GM21786 (cell line): ENCODE data around the gene BRSK1.

Source experiments
- ATAC-seq: cut with Tn5 transposase; IDR thresholded peaks from one replicate; pipeline ENCODE4 v1.9.1; 2021; ENCODE audit not compliant: unreplicated experiment

BRSK1 gene

DNA sequence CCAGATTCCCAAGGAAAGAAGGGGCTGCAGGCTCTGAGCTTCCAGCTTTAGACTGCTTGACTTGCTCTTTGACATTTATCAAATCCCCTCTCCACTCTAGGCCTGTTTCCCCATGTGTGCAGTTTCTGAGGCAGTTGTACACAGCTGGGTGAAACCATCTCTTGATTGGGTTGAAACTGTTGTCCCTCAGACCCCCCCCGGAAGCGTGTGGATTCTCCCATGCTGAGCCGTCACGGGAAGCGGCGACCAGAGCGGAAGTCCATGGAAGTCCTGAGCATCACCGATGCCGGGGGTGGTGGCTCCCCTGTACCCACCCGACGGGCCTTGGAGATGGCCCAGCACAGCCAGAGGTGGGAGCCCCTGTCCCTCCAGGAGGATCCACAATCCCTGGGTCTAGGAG is 19.7 kb downstream of the BRSK1 start:
- no peak for ATAC-seq

DNA sequence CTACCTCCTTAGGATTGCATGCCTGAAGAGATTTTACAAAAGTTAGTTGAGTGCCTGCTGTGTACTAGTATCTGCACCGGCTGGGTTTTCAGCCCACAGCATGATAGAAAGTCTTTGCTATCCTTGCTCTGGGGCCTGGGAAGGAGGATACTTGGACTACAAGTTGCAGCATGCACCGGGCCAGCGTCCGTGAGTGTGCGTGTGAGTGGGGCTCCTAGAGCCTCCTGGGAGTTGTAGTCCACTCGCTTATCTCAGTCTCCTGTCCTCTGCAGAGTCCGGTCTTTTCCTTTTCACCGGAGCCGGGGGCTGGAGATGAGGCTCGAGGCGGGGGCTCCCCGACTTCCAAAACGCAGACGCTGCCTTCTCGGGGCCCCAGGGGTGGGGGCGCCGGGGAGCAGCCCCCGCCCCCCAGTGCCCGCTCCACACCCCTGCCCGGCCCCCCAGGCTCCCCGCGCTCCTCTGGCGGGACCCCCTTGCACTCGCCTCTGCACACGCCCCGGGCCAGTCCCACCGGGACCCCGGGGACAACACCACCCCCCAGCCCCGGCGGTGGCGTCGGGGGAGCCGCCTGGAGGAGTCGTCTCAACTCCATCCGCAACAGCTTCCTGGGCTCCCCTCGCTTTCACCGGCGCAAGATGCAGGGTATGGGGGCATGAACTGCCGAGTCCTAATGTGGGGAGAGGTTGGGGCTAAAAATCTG is 20.6 kb downstream of the BRSK1 start:
- no peak for ATAC-seq

DNA sequence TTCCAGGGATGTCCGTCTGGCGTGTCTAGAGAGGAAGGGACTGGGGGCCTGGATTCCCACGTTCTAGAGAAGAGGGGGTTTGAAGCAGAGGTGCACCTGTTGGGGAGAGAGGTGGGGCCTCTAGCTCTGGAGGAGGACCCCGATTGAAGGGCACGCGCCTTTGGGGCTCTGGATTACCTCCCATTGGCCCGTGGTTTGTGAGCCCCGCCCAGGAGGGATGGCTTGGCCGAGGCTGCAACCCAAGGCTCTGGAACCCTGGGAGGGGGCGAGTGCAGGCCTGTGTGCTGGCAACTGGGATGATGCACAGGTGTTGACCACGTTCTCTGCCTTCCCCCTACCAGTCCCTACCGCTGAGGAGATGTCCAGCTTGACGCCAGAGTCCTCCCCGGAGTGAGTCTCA is 21.2 kb downstream of the BRSK1 start:
- ATAC-seq, result no peak

DNA sequence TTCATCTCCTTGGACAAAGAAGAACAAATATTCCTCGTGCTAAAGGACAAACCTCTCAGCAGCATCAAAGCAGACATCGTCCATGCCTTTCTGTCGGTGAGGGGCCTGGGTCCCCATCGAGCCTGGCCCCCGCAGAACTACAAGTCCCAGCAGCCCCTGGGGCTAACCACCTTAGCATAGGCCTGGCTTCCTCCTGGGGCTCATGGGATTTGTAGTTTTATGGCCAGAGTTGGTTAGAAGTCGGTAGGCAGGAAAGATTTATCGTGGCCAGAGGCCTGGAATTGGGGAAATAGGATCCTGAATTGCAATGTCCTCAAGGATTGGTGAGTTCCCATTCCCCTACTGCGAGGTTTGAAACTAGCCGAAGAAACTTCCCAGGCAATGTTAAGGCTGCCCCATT is 21.7 kb downstream of the BRSK1 start:
- no peak for ATAC-seq

DNA sequence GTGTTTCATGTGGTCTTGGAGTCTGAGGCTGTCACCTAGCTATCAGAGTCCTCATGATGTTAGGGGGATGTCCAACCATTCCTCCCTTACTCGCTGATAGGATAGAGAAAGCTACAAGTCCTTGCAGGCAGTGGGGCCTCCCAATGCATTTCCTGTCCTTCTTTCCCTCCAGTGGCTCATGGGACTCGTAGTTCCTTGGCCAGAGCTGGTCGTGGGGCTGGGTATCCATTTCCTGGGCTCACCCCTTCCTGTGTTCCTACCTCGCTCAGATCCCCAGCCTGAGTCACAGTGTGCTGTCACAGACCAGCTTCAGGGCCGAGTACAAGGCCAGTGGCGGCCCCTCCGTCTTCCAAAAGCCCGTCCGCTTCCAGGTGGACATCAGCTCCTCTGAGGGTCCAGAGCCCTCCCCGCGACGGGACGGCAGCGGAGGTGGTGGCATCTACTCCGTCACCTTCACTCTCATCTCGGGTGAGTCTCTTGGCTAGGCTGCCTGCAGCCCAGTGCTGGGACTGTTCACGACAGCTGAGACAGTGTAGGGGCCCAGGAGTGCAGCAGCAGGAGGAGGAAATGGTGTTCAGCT is 22.3 kb downstream of the BRSK1 start:
- no peak for ATAC-seq

DNA sequence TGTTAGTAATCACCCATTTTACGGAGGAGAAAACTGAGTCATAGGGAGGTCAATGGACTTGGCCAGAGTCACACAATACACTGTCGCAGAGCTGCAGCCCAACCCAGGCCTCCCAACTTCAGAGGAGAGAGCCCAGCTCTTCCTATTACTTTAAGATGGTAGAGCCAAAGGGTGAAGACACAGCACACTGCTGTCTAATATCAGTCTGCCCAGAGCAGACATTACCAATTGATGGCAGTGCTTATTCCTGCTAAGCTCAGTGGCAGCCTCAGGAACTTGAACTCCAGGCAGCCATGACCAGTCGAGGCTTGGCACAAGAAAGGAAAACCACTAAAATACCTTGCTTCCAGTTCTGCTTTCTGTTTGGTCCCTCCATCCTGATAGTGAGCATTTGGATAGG is 22.9 kb downstream of the BRSK1 start:
- ATAC-seq, result no peak

DNA sequence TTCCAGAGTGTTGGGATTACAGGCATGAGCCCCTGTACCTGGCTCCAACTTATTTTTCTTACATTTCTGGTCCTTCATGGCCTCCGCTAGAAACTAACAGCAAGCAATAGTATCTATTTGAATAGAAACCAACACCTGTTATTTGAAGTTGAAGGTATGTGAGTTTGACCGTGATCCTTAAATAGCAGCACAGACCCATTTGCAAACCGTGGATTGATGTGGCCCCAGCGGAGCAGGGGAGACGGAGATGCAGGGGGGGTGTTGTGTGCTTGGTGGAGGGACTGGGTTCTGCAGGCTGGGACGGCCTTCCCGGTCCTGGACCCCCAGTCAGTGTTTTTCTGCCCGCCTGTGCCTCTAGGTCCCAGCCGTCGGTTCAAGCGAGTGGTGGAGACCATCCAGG is 24.5 kb downstream of the BRSK1 start:
- no peak for ATAC-seq

DNA sequence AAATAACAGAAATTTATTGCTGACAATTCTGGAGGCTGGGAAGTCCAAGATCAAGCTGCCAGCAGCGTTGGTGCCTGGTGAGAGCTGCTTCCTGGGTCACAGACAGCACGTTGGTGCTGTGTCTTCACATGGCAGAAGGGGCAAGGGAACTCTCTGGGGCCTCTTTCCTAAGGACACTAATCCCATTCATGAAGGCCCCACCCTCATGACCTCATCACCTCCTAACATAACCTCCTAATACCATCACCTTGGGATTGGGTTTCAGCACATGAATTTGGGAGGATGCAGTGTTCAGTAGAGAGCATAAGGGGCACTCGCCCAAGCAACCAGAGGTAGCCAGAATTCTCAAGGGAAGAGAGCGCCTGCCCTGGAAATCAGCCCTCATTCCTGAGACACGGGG is 25.7 kb downstream of the BRSK1 start:
- no peak for ATAC-seq

DNA sequence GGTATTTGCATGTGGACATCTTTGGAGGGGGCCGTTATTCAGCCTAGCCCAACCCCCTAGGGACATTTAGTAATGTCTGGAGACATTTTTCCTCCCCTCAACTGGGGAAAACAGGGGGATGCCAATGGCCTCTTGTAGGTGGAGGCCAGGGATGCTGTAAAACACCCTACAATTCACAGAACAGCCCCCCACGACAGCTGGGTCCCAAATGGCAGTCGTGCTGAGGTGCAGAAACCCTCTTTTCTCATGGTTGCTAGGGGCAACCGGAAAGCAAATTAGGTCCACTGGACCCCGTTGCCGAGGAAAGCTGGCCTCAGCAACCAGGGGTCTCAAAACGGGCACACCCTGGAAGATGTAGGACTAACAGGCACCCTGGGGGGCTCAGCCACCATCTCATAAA is 26.7 kb downstream of the BRSK1 start:
- no peak for ATAC-seq

DNA sequence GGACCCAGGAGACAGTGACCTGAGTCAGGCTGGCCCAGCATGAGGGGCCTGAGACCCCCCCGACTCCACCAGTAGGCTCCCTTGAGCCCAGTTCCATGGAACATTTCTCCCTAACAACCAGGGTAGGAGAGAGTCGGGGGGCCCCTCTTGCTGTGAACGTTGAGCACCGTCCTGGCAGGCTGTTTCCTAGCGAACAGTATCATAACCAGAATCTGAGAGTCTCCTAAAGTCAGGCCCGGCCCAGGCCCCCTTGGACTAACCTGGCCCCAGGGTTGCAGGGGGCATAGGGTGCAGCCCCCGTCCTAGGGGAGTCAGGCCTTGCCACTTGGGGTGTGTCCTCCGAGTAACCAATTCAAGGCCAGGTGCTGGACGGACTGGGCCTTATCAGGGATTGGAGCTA is 27.6 kb downstream of the BRSK1 start:
- no peak for ATAC-seq

DNA sequence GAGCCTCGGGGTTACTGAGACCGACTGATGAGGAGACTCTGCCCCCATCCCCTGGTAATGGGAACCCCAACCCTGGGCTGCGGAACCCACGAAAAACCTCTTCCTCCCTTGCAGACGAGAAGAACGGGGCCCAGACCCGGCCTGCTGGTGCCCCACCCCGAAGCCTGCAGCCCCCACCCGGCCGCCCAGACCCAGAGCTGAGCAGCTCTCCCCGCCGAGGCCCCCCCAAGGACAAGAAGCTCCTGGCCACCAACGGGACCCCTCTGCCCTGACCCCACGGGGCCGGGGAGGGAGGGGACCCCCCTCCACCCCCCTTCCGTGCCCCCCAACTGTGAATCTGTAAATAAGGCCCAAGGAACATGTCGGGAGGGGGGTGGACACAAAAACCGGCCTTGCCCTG is 28.0 kb downstream of the BRSK1 start:
- no peak for ATAC-seq

DNA sequence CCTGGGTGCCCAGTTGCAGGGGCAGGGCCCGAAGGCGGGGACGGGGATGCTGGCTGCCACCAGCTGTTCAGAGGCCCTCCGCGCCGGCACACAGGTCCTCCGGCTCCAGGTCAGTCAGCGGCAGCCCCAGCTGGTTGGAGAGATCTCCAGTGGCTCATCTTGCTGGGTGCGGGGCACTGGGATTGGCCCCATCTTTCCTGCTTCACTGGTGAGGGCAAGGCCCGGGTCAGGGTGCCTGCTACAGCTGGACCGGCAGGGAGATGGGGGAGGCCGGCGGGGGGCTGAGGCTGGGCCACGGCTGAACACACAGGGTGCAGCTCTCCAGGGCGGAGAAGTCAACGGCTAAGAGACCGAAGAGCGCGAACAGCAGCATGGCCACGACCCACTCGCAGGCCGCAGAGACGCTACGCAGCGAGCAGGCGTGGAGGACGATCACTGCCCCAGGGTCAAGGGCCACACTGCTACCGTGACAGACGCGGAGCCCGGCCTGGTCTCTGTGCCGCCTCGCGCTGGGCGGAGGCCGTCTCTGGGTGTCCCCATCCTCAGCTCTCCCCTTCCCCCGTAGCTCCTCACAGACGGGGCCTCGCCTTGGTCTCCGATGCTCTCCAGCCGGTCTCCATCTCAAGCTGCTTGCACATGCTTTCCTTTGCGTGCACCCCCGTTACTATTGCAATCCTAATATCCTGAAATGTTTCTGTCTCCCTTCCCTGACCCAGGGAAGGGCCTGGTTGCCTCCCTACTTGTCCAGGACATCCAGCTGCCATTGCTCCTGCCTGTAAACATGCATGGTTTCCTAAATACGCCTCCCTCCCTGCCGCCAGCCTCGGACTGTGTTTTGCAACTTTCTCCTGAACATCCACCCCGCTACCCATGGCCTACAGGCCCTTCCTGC is 29.1 kb downstream of the BRSK1 start:
- no peak for ATAC-seq

DNA sequence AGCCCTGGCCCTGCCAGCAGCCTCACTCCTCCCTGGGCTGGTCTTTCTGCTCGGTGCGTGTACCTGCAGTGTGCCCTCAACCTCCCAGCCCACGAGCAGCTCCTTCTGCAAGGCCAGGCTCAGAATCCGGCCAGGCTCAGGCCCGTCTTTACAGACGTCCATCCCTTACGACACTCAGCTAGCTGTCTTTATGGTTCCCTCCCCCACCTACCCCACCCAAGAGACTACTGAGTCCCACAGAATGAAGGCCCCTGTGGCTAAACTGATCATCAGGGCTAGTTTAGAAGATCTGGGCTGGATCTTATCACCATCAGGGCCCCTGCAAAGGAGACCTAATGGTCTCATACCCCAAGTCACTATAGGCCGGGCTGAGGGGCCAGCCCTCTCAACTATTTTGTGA is 30.6 kb downstream of the BRSK1 start:
- ATAC-seq, result no peak

DNA sequence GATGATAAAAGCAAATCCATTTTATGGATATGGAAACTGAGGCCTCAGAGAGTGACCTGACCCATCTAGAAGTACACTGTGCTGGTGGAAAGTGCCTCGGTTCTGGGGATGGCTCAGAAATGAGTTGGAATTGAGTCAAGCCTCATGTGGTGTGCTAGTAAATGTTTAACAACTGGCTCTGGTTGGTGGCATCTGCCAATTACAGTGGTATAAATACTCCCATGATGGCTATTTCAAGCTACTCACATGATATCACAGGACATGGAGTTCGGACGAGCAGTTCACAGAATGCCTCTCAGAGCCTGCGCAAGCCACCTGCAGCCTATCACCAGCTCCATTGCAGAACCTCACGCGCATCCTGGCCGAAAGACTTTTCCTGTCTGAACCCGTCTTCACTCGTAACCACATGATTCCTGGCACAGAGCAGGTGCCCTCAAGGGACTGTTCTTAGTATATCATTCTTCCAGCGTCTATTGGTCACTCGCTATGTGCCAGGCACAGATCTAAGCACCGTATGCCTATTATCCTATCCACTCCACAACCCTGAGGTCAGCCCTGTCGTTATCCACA is 32.2 kb downstream of the BRSK1 start:
- ATAC-seq, result no peak

DNA sequence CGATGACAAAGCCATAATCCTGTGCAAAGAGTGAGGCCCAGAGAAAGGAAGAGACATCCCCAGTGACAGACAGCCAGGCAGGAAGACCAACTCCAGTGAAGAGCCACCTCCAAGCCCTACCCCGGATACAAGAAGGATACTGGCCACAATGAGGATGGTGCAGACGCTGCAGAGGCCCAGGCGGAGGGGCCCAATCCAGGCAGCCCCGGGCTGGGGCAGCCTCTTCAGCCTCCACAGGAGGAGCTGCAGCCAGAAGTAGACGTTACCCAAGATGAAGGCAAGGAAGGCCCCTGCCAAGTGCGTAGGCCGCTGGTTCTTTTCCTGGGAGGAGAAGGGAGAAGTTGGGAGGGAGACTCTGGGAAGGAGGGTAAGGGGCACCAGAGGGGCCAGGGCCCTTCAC is 32.8 kb downstream of the BRSK1 start:
- ATAC-seq, result no peak

DNA sequence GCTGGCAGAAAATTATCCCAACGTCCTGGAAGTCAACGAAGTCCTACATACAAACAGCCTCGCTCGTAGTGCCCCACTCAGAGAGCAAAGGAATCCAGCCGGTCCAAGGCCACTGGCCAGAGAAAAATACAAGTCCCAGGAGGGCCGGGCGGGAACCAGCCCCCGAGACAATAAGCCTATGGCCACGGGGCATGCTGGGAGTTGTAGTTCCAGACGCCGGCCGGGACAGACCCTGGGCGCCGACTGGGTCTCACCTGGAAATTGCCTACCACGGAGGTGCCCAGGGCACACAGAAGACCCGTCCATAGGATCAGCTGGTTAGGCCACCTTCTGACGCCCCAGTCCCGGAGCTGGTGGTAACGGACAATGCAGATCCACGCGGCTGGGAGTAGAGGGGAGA is 36.0 kb downstream of the BRSK1 start:
- no peak for ATAC-seq

DNA sequence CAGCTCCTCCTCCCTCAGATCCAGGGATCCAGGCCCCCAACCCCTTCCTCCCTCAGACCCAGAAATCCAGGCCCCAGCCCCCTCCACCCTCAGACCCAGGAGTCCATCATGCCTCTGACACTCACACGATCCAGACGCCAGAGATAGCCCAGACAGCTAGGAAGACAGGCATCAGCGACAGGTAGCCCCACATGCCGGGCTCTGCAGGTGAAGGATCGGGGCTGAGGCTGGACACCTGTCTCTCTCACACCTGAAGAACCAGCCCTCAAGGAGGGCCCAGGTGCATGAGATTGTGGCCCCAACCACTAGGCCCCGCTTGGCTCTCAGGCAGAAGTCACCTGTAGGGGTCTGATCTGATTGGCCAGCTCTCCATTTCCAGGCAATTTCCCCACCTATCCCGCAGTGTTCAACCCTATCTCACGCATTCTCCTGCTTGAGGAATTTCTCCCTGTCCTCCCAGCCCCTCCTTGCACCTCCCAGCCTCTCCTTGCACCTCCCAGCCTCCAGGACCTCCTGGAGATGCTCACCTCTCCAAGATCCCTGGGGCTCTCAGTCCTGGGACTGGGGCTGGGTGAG is 37.1 kb downstream of the BRSK1 start:
- no peak for ATAC-seq

DNA sequence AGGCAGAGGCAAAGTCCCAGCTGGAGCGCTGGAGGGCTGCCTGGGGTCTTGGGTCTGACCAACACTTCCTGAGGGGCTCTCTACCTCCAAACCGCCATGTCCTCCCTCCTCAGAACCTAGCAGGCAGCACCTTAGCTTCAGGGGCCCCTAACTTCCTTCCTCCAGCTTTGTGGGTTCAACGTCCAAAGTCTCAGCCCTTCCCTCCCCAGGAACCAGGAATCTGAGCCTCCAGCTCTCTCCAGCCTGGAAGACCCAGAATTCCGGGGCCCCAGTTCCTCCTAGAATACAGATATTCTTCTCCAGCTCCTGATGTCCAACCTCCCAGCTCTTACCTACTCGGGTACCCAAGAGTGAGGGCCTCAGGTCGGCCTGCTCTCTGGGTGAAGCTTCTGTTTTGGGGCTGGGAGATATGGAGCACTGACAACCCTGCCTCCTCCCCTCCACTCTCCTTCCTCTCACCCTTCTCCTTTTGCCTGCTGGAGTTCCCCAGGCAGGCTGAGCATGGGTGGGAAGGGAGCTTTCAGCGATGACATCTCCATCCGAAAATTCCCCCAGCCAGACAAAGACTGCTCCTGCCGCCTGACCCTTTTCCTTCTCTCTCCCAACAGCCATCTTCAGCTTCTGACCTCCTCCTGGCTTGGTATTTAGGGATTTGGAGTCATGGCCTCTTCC is 37.8 kb downstream of the BRSK1 start:
- ATAC-seq, result no peak

DNA sequence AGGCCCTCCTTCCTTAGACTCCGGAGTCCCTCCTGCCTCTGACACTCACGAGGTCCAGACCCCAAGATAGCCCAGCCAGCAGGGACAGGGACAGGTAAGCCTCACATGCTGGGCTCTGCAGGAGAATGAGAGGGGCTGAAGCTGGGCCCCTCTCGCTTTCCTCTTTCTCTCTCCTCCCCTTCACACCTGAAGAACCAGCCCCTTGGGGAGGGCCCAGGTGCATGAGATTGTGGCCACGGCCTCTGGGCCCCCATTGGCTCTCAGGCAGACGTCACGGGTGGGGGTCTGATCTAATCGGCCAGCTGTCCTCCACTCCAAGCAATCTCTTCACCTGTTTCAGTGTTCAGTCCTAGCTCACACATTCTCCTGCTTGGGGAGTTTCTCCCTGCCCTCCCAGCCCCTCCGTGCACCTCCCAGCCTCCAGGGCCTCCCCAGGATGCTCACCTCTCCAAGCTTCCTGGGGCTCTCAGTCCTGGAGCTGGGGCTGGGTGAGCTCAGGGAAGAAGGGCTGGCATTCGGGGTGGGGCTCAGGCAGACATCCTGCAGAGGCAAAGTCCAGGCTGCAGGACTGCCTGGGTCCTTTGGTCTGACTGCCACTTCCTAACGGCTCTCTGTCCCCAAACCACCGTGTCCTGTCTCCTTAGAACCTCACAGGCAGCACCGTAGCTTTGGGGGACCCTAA is 38.5 kb downstream of the BRSK1 start:
- ATAC-seq, result no peak

DNA sequence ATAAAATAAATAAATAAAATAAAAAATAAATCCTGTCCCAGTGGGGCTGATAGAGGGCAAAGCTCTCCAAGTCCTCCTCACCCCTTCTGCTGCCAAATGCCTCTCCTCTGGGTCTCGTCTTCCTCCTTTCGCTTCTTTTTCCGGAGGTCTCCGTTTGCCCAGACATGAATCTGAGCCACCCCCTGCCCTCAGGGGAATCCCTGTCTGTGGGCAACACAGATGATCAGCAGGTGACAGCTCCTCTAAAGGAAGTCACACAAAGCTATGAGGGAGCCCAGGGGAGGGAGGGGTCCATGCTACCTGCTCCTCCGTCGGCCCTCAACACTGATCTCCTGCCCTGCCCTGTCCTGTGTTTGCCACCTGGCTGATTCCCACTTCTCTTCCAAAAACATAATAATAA is 40.9 kb downstream of the BRSK1 start:
- no peak for ATAC-seq
